OCI-M1 (cell line): ENCODE results near the gene PIWIL1.
A peak's percentile ranks its signal among the peaks of the same experiment; 100 is the strongest.

ENCODE experiments used
- DNase-seq: peaks from one replicate; lab custom pipeline; 2025; lab: John Stamatoyannopoulos, UW

Gene PIWIL1

GRCh38 chr12:130374083-130374482 is 36.4 kb downstream of the PIWIL1 start:
- DNase-seq = no peak

GRCh38 chr12:130375296-130376287 is 37.9 kb downstream of the PIWIL1 start:
- no peak for DNase-seq

- DNase-seq = no peak
Measured at GRCh38 chr12:130382818-130383217, 45.1 kb downstream of the PIWIL1 start.

- DNase-seq = no peak
Measured at GRCh38 chr12:130384234-130384633, 46.5 kb downstream of the PIWIL1 start.

- no peak for DNase-seq
Measured at GRCh38 chr12:130385193-130385592, 47.5 kb downstream of the PIWIL1 start.

- DNase-seq = no peak
Measured at GRCh38 chr12:130391186-130391585, 53.5 kb downstream of the PIWIL1 start.

GRCh38 chr12:130394906-130395305 is 57.2 kb downstream of the PIWIL1 start:
- peak; percentile 13 for DNase-seq

GRCh38 chr12:130396667-130397066 is 59.0 kb downstream of the PIWIL1 start:
- DNase-seq = no peak

- no peak for DNase-seq
Measured at GRCh38 chr12:130398100-130398848, 60.6 kb downstream of the PIWIL1 start.

- DNase-seq = no peak
Measured at GRCh38 chr12:130401703-130402102, 64.0 kb downstream of the PIWIL1 start.

- DNase-seq = no peak
Measured at GRCh38 chr12:130405332-130405731, 67.6 kb downstream of the PIWIL1 start.

- DNase-seq = no peak
Measured at GRCh38 chr12:130412384-130412783, 74.7 kb downstream of the PIWIL1 start.

- no peak for DNase-seq
Measured at GRCh38 chr12:130413909-130414308, 76.2 kb downstream of the PIWIL1 start.

GRCh38 chr12:130414381-130414780 is 76.7 kb downstream of the PIWIL1 start:
- no peak for DNase-seq

- no peak for DNase-seq
Measured at GRCh38 chr12:130418251-130418650, 80.6 kb downstream of the PIWIL1 start.

GRCh38 chr12:130419116-130419515 is 81.4 kb downstream of the PIWIL1 start:
- DNase-seq = no peak

- DNase-seq = no peak
Measured at GRCh38 chr12:130420071-130420470, 82.4 kb downstream of the PIWIL1 start.

GRCh38 chr12:130421896-130422295 is 84.2 kb downstream of the PIWIL1 start:
- DNase-seq = no peak
